ENCODE measurements around the gene MVB12B. TPM values are rescaled to one million over a fixed set of nuclear protein-coding genes. Genes with fewer than 3 reads are reported as not detected.
A peak's percentile ranks its signal among the peaks of the same experiment; 100 is the strongest.

MVB12B gene
- total and polyA plus RNA-seq, 2 of the 13 experiments (the other 11 are each of a cell fraction or from before 2014, with no cell fraction given), result 12.1 to 30.1 TPM

DNA sequence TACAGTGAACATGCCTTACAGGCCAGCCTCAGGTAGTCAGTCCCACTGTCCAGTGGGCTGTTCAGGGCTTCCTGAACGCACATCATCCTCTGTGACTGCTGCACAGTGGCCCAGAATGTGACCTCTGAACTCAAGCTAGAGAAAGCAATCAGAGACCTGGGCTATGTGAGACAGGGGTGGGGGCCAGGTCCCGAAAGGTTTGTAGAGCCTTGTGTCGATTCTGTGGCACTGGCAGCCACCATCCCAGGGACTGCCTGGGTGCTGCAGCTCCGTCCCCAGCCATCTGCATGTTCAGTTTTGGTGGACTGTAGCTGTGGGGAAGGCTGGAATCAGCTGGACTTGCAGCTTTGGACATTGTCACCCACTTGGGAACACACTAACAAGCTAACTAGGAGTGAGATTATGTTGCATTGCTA, 47.7 kb downstream of the MVB12B start (continued):
- TF ChIP-seq, protein P1, sequence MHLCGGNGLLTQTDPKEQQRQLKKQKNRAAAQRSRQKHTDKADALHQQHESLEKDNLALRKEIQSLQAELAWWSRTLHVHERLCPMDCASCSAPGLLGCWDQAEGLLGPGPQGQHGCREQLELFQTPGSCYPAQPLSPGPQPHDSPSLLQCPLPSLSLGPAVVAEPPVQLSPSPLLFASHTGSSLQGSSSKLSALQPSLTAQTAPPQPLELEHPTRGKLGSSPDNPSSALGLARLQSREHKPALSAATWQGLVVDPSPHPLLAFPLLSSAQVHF (CRISPR knock-in tag; IDR thresholded peaks at IDR 0.05), result no peak
- TF ChIP-seq RBAK (CRISPR knock-in tag; IDR thresholded peaks at IDR 0.05), result 0 out of 2 replicates have a peak, but pooled peaks have one; percentile 29
- TF ChIP-seq, protein P2, sequence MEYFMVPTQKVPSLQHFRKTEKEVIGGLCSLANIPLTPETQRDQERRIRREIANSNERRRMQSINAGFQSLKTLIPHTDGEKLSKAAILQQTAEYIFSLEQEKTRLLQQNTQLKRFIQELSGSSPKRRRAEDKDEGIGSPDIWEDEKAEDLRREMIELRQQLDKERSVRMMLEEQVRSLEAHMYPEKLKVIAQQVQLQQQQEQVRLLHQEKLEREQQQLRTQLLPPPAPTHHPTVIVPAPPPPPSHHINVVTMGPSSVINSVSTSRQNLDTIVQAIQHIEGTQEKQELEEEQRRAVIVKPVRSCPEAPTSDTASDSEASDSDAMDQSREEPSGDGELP (IDR thresholded peaks at IDR 0.05; ENCODE audit: borderline replicate concordance, low read depth), result peak; percentile 25; the same call in 1 of the 2 replicates
- TF ChIP-seq RFX3 (CRISPR knock-in tag; IDR thresholded peaks at IDR 0.05), result no peak
- TF ChIP-seq, protein P3, sequence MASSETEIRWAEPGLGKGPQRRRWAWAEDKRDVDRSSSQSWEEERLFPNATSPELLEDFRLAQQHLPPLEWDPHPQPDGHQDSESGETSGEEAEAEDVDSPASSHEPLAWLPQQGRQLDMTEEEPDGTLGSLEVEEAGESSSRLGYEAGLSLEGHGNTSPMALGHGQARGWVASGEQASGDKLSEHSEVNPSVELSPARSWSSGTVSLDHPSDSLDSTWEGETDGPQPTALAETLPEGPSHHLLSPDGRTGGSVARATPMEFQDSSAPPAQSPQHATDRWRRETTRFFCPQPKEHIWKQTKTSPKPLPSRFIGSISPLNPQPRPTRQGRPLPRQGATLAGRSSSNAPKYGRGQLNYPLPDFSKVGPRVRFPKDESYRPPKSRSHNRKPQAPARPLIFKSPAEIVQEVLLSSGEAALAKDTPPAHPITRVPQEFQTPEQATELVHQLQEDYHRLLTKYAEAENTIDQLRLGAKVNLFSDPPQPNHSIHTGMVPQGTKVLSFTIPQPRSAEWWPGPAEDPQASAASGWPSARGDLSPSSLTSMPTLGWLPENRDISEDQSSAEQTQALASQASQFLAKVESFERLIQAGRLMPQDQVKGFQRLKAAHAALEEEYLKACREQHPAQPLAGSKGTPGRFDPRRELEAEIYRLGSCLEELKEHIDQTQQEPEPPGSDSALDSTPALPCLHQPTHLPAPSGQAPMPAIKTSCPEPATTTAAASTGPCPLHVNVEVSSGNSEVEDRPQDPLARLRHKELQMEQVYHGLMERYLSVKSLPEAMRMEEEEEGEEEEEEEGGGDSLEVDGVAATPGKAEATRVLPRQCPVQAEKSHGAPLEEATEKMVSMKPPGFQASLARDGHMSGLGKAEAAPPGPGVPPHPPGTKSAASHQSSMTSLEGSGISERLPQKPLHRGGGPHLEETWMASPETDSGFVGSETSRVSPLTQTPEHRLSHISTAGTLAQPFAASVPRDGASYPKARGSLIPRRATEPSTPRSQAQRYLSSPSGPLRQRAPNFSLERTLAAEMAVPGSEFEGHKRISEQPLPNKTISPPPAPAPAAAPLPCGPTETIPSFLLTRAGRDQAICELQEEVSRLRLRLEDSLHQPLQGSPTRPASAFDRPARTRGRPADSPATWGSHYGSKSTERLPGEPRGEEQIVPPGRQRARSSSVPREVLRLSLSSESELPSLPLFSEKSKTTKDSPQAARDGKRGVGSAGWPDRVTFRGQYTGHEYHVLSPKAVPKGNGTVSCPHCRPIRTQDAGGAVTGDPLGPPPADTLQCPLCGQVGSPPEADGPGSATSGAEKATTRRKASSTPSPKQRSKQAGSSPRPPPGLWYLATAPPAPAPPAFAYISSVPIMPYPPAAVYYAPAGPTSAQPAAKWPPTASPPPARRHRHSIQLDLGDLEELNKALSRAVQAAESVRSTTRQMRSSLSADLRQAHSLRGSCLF (CRISPR knock-in tag; IDR thresholded peaks at IDR 0.05; ENCODE audit: borderline replicate concordance), result no peak
- TF ChIP-seq TRIM24 (CRISPR knock-in tag; IDR thresholded peaks at IDR 0.05), result no peak
- TF ChIP-seq ZNF749 (CRISPR knock-in tag; IDR thresholded peaks at IDR 0.05; ENCODE audit: borderline replicate concordance), result no peak
- TF ChIP-seq HMG20B (CRISPR knock-in tag; conservative IDR thresholded peaks at IDR 0.05), result 0 out of 2 replicates have a peak, but pooled peaks have one; percentile 65
- TF ChIP-seq YY1 (IDR thresholded peaks at IDR 0.05; ENCODE audit: insufficient read depth, insufficient replicate concordance, low read depth, low read length), result peak; percentile 26
- TF ChIP-seq NCOA5 (CRISPR knock-in tag; IDR thresholded peaks at IDR 0.05), result no peak
- TF ChIP-seq, protein P4, sequence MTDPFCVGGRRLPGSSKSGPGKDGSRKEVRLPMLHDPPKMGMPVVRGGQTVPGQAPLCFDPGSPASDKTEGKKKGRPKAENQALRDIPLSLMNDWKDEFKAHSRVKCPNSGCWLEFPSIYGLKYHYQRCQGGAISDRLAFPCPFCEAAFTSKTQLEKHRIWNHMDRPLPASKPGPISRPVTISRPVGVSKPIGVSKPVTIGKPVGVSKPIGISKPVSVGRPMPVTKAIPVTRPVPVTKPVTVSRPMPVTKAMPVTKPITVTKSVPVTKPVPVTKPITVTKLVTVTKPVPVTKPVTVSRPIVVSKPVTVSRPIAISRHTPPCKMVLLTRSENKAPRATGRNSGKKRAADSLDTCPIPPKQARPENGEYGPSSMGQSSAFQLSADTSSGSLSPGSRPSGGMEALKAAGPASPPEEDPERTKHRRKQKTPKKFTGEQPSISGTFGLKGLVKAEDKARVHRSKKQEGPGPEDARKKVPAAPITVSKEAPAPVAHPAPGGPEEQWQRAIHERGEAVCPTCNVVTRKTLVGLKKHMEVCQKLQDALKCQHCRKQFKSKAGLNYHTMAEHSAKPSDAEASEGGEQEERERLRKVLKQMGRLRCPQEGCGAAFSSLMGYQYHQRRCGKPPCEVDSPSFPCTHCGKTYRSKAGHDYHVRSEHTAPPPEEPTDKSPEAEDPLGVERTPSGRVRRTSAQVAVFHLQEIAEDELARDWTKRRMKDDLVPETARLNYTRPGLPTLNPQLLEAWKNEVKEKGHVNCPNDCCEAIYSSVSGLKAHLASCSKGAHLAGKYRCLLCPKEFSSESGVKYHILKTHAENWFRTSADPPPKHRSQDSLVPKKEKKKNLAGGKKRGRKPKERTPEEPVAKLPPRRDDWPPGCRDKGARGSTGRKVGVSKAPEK (CRISPR knock-in tag; IDR thresholded peaks at IDR 0.05; ENCODE audit: borderline replicate concordance), result 0 out of 2 replicates have a peak, but pooled peaks have one; percentile 73
- TF ChIP-seq, protein P5, sequence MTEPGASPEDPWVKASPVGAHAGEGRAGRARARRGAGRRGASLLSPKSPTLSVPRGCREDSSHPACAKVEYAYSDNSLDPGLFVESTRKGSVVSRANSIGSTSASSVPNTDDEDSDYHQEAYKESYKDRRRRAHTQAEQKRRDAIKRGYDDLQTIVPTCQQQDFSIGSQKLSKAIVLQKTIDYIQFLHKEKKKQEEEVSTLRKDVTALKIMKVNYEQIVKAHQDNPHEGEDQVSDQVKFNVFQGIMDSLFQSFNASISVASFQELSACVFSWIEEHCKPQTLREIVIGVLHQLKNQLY (CRISPR knock-in tag; IDR thresholded peaks at IDR 0.05), result 0 out of 2 replicates have a peak, but pooled peaks have one; percentile 28
- TF ChIP-seq ZNF264 (CRISPR knock-in tag; IDR thresholded peaks at IDR 0.05), result no peak
- 0 out of 2 replicates have a peak, but pooled peaks have one; percentile 34 for TF ChIP-seq KAT7 (CRISPR knock-in tag; IDR thresholded peaks at IDR 0.05; ENCODE audit: borderline replicate concordance)
- TF ChIP-seq ZNF644 (CRISPR knock-in tag; IDR thresholded peaks at IDR 0.05; ENCODE audit: low read depth), result peak; percentile 46; the same call in 1 of the 2 replicates
- no peak for TF ChIP-seq ZNF20 (CRISPR knock-in tag; IDR thresholded peaks at IDR 0.05)
